Activated CD8-positive, alpha-beta T cell treated with anti-CD3 and anti-CD28 coated beads for 36 hours (primary cell): ENCODE data around the gene OLAH. TPM values are rescaled to one million over a fixed set of nuclear protein-coding genes. Genes with fewer than 3 reads are reported as not detected.

ENCODE experiments used
- ATAC-seq: fragments of 200-7000 bp; cut with Tn5 transposase; one replicate; pipeline ENCODE4 v1.10.0; 2021; ENCODE audit warnings: mild to moderate bottlenecking, moderate library complexity
- CTCF ChIA-PET: fragments of 350-600 bp; sonication (Branson Sonifier 250); formaldehyde crosslinking; loops from one replicate; lab custom pipeline; 2021; ENCODE audit warnings: antibody characterized with exemption; lab: Charles Lee
- POLR2A ChIA-PET: fragments of 350-600 bp; sonication (Branson Sonifier 250); formaldehyde crosslinking; loops from one replicate; lab custom pipeline; 2021; ENCODE audit warnings: antibody characterized with exemption; lab: Charles Lee
- DNase-seq: peaks from one replicate; pipeline ENCODE4 v3.0.0-alpha.2; 2020
- H3K27ac Mint-ChIP-seq: one replicate; pipeline ENCODE4 v1.8.0; 2021; ENCODE audit warnings: mild to moderate bottlenecking, mixed read lengths
- H3K27me3 Mint-ChIP-seq: one replicate; pipeline ENCODE4 v1.8.0; 2021; ENCODE audit warnings: mixed read lengths
- H3K36me3 Mint-ChIP-seq: one replicate; pipeline ENCODE4 v1.8.0; 2021; ENCODE audit warnings: low read depth, mixed read lengths
- H3K4me1 Mint-ChIP-seq: one replicate; pipeline ENCODE4 v1.8.0; 2021; ENCODE audit warnings: low read depth, mixed read lengths
- H3K4me3 Mint-ChIP-seq: one replicate; pipeline ENCODE4 v1.8.0; 2021; ENCODE audit warnings: mild to moderate bottlenecking, moderate library complexity, mixed read lengths
- H3K9me3 Mint-ChIP-seq: one replicate; pipeline ENCODE4 v1.8.0; 2021; ENCODE audit warnings: mixed read lengths
- intact Hi-C: fragments of 100-400 bp; cut with micrococcal nuclease; formaldehyde crosslinking; loops from one replicate; pipeline ENCODE4 v1.10.0; 2022
- total RNA-seq, 2 experiments: library from RNA; stranded (reverse); gene quantifications; one replicate each; pipeline ENCODE4 v1.2.3, GENCODE V29; 2021
- TF ChIP-seq, protein P1 (sequence below): fragments of 200-600 bp; IDR thresholded peaks from one replicate; pipeline ENCODE4 v1.8.0; 2022; ENCODE audit warnings: antibody characterized with exemption, mild to moderate bottlenecking

The OLAH gene
- total RNA-seq, 2 experiments from 2014 or later: 0.32 to 0.63 TPM

DNA sequence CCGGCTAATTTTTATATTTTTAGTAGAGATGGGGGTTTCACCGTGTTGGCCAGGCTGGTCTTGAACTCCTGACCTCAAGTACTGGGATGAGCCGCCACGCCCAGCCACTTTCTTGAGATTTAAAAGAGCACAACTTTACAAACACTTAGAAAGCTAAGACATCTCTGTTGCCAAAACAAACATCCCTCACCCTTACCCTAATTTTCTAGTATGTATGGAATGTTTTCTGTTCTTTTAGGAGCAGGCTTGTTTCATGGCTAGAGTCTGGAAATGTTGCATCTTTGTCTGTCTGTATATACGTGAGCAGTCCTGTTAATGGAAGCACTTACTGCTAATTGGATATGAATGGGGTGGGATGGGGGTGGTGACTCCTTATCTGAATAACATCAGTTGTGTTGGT lies 2.9 kb downstream of the OLAH start:
- H3K27ac Mint-ChIP-seq: no peak overlapping the region
- H3K4me3 Mint-ChIP-seq: no peak overlapping the region
- H3K27me3 Mint-ChIP-seq: no peaks in the 10 kb centered on the region
- H3K36me3 Mint-ChIP-seq: peaks cover 2% of the 10 kb centered on the region
- ChIA-PET CTCF (no interaction called here), POLR2A (no interaction called here)
- peaks cover 17% of the 10 kb centered on the region for H3K4me1 Mint-ChIP-seq
- H3K9me3 Mint-ChIP-seq: peaks cover 2% of the 10 kb centered on the region
- DNase-seq (no peak), ATAC-seq (no peak)
- intact Hi-C loops: no loop called here
- TF ChIP-seq, protein P1, sequence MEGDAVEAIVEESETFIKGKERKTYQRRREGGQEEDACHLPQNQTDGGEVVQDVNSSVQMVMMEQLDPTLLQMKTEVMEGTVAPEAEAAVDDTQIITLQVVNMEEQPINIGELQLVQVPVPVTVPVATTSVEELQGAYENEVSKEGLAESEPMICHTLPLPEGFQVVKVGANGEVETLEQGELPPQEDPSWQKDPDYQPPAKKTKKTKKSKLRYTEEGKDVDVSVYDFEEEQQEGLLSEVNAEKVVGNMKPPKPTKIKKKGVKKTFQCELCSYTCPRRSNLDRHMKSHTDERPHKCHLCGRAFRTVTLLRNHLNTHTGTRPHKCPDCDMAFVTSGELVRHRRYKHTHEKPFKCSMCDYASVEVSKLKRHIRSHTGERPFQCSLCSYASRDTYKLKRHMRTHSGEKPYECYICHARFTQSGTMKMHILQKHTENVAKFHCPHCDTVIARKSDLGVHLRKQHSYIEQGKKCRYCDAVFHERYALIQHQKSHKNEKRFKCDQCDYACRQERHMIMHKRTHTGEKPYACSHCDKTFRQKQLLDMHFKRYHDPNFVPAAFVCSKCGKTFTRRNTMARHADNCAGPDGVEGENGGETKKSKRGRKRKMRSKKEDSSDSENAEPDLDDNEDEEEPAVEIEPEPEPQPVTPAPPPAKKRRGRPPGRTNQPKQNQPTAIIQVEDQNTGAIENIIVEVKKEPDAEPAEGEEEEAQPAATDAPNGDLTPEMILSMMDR: no peak

DNA sequence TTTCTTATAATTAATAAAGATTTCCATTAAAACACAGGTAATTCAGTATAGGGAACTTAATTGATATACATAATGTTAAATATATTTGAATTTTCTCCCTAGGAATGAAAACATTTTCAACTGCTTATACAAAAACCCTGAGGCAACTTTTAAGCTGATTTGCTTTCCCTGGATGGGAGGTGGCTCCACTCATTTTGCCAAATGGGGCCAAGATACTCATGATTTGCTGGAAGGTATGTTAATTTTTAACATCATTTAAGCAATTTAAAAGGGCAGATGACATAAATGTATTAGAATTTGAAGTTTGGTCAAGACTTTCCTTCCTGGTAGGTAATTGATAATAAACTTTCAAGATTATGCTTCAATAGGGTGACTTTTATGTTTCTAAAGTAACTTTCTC lies 5.8 kb downstream of the OLAH start:
- Mint-ChIP-seq H3K36me3 (no peaks in the 10 kb centered on the region), H3K4me1 (peaks cover 12% of the 10 kb centered on the region), H3K27ac (no peak overlapping the region), H3K9me3 (no peaks in the 10 kb centered on the region), H3K4me3 (no peak overlapping the region), H3K27me3 (no peaks in the 10 kb centered on the region)
- DNase-seq (no peak), ATAC-seq (no peak)
- ChIA-PET CTCF (interaction anchor here (0.9 to 1.3 kb wide), 2 partner anchors 18 to 57 kb away, joined by 3 read pairs; no protein-coding TSS in a partner anchor), POLR2A (no interaction called here)
- TF ChIP-seq, protein P1: no peak
- intact Hi-C loops: no loop called here

DNA sequence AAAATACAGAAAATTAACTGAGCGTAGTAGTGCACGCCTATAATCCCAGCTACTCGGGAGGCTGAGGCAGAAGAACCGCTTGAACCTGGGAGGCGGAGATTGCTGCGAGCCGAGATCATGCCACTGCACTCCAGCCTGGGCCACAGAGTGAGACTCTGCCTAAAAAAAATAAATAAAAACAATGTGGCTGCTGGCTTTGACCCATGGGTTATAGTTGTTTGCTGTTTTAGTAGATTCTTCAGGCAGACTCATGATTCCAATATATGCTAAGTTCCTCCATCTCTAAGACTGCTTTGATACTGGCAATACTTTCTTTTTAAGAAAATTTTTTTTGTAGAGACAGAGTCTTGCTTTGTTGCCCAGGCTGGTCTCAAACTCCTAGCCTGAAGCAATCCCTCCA lies 8.4 kb downstream of the OLAH start:
- Mint-ChIP-seq H3K4me3 (no peak overlapping the region), H3K27ac (no peak overlapping the region), H3K4me1 (no peaks in the 10 kb centered on the region), H3K36me3 (no peaks in the 10 kb centered on the region), H3K27me3 (no peaks in the 10 kb centered on the region), H3K9me3 (no peaks in the 10 kb centered on the region)
- DNase-seq (no peak), ATAC-seq (no peak)
- intact Hi-C loops: no loop called here
- TF ChIP-seq, protein P1: no peak
- POLR2A ChIA-PET: interaction anchor here (0.7 kb wide), 1 partner anchor 1728 kb away, joined by 3 read pairs; no protein-coding TSS in a partner anchor
- CTCF ChIA-PET: no interaction called here

DNA sequence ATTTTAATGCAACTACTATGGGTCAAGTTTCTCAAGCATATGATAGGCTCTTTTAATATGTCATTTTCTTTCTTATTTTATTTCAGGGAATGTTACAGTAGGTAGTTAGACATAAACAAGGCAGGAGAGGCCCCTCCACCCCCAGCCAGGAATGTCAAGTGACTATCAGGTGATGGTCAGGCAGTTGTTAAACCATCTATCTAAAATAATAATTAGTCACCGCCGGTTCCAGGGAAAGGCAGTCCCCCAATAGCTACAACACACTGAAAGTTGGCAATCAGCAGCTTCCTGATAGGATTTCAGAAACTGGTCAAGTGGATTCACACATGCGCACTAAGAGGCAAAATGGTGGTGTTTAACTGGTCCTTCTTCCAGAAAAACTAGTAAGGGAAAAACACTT lies 9.3 kb downstream of the OLAH start:
- DNase-seq: no peak
- TF ChIP-seq, protein P1: no peak
- H3K4me3 Mint-ChIP-seq: no peak overlapping the region

DNA sequence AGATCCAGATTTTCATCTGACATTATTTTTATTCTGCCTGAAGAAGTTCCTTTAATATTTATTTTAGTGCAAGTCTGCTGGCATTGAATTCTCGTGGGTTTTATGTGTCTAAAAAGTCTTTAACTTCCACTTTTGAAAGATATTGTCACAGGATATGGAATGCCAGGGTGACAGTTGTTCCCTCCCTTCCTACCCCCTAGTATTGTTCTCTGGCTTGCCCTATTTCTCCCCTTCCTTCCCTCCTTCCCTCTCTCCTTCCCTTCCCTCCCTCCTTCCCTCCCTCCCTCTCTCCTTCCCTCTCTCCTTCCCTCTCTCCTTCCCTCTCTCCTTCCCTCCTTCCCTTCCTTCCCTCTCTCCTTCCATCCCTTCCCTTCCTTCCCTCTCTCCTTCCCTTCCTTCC lies 14.9 kb downstream of the OLAH start:
- CTCF ChIA-PET: no interaction called here

More for the DNA sequence above, 9.3 kb downstream of the OLAH start:
- intact Hi-C loops: no loop called here
- Mint-ChIP-seq H3K4me1 (no peaks in the 10 kb centered on the region), H3K9me3 (no peaks in the 10 kb centered on the region), H3K27me3 (no peaks in the 10 kb centered on the region), H3K36me3 (no peaks in the 10 kb centered on the region), H3K27ac (no peak overlapping the region)
- CTCF ChIA-PET: no interaction called here
- POLR2A ChIA-PET: no interaction called here
- no peak for ATAC-seq

More for the DNA sequence above, 14.9 kb downstream of the OLAH start:
- peaks cover 10% of the 10 kb centered on the region for H3K27me3 Mint-ChIP-seq
- peaks cover 11% of the 10 kb centered on the region for H3K9me3 Mint-ChIP-seq
- POLR2A ChIA-PET: no interaction called here
- no peak for DNase-seq
- TF ChIP-seq, protein P1: no peak
- H3K36me3 Mint-ChIP-seq: peaks cover 7% of the 10 kb centered on the region
- no peak for ATAC-seq
- no peak overlapping the region for H3K4me3 Mint-ChIP-seq
- no peaks in the 10 kb centered on the region for H3K4me1 Mint-ChIP-seq
- intact Hi-C loops: no loop called here
- no peak overlapping the region for H3K27ac Mint-ChIP-seq
